HG03575 (cell line): ENCODE results near the gene EHD4.

Experiments used
- ATAC-seq: cut with Tn5 transposase; IDR thresholded peaks from one replicate; pipeline ENCODE4 v1.9.1; 2021; ENCODE audit not compliant: unreplicated experiment, insufficient number of reproducible peaks, low FRiP score; ENCODE audit errors: extremely low read depth

The EHD4 gene

GRCh38 chr15:41996921-41997592 is 24.7 kb upstream of the EHD4 start:
- no peak for ATAC-seq

- ATAC-seq = no peak
These were observed 24.0 kb upstream of the EHD4 start for GRCh38 chr15:41996376-41996775.

GRCh38 chr15:41995476-41995855 is 23.1 kb upstream of the EHD4 start:
- no peak for ATAC-seq

- no peak for ATAC-seq
These were observed 22.6 kb upstream of the EHD4 start for GRCh38 chr15:41994772-41995475.

GRCh38 chr15:41994171-41994650 is 21.9 kb upstream of the EHD4 start:
- no peak for ATAC-seq

GRCh38 chr15:41993472-41994170 is 21.3 kb upstream of the EHD4 start:
- no peak for ATAC-seq

GRCh38 chr15:41992803-41993190 is 20.4 kb upstream of the EHD4 start:
- ATAC-seq = no peak

GRCh38 chr15:41992151-41992802 is 19.9 kb upstream of the EHD4 start:
- no peak for ATAC-seq

GRCh38 chr15:41990691-41991090 is 18.3 kb upstream of the EHD4 start:
- ATAC-seq = no peak

- no peak for ATAC-seq
These were observed 17.9 kb upstream of the EHD4 start for GRCh38 chr15:41990243-41990605.

- no peak for ATAC-seq
These were observed 17.4 kb upstream of the EHD4 start for GRCh38 chr15:41989573-41990242.

- no peak for ATAC-seq
These were observed 16.7 kb upstream of the EHD4 start for GRCh38 chr15:41988896-41989572.

- ATAC-seq = no peak
These were observed 15.5 kb upstream of the EHD4 start for GRCh38 chr15:41987925-41988275.

- ATAC-seq = no peak
These were observed 15.0 kb upstream of the EHD4 start for GRCh38 chr15:41987246-41987924.

GRCh38 chr15:41985236-41986160 is 13.1 kb upstream of the EHD4 start:
- no peak for ATAC-seq

- ATAC-seq = no peak
These were observed 12.3 kb upstream of the EHD4 start for GRCh38 chr15:41984622-41985021.
